NCI-H774 (cell line): ENCODE data around the gene SPEF2.

ENCODE experiments used
- DNase-seq: peaks from one replicate; lab custom pipeline; 2025; lab: John Stamatoyannopoulos, UW

Gene SPEF2

GRCh38 chr5:35707659-35708058 is 90.0 kb downstream of the SPEF2 start:
- no peak for DNase-seq

- DNase-seq: no peak
Observed at GRCh38 chr5:35709688-35710087, 92.0 kb downstream of the SPEF2 start.

GRCh38 chr5:35717718-35718117 is 100.1 kb downstream of the SPEF2 start:
- no peak for DNase-seq

- no peak for DNase-seq
Observed at GRCh38 chr5:35735718-35736117, 118.1 kb downstream of the SPEF2 start.

- DNase-seq: no peak
Observed at GRCh38 chr5:35736280-35736679, 118.6 kb downstream of the SPEF2 start.

GRCh38 chr5:35741126-35741716 is 123.6 kb downstream of the SPEF2 start:
- no peak for DNase-seq

- no peak for DNase-seq
Observed at GRCh38 chr5:35741971-35742370, 124.3 kb downstream of the SPEF2 start.

GRCh38 chr5:35743644-35744043 is 126.0 kb downstream of the SPEF2 start:
- DNase-seq: no peak

- DNase-seq: no peak
Observed at GRCh38 chr5:35745193-35745592, 127.5 kb downstream of the SPEF2 start.

- DNase-seq: no peak
Observed at GRCh38 chr5:35745660-35746059, 128.0 kb downstream of the SPEF2 start.

- DNase-seq: no peak
Observed at GRCh38 chr5:35752012-35752411, 134.3 kb downstream of the SPEF2 start.

GRCh38 chr5:35753500-35753899 is 135.8 kb downstream of the SPEF2 start:
- no peak for DNase-seq

GRCh38 chr5:35754481-35754880 is 136.8 kb downstream of the SPEF2 start:
- DNase-seq: no peak

GRCh38 chr5:35755966-35756365 is 138.3 kb downstream of the SPEF2 start:
- no peak for DNase-seq

- no peak for DNase-seq
Observed at GRCh38 chr5:35758151-35758724, 140.6 kb downstream of the SPEF2 start.

- no peak for DNase-seq
Observed at GRCh38 chr5:35761541-35761940, 143.9 kb downstream of the SPEF2 start.

- no peak for DNase-seq
Observed at GRCh38 chr5:35762368-35762767, 144.7 kb downstream of the SPEF2 start.

- DNase-seq: no peak
Observed at GRCh38 chr5:35765921-35766320, 148.3 kb downstream of the SPEF2 start.

- DNase-seq: no peak
Observed at GRCh38 chr5:35771300-35771699, 153.6 kb downstream of the SPEF2 start.

- no peak for DNase-seq
Observed at GRCh38 chr5:35771839-35772238, 154.2 kb downstream of the SPEF2 start.

GRCh38 chr5:35773967-35774366 is 156.3 kb downstream of the SPEF2 start:
- DNase-seq: no peak

GRCh38 chr5:35776757-35777156 is 159.1 kb downstream of the SPEF2 start:
- DNase-seq: no peak

GRCh38 chr5:35777358-35778087 is 159.9 kb downstream of the SPEF2 start:
- DNase-seq: peak; percentile 73
